Ishikawa (cell line): ENCODE data around the gene CARD14.

Experiments
- CEBPB ChIP-seq: IDR thresholded peaks from 2 replicates; pipeline ENCODE4 v1.6.1; 2012
- CREB1 ChIP-seq: IDR thresholded peaks from 2 replicates; pipeline ENCODE4 v1.6.1; 2012; ENCODE audit warnings: low read depth
- EGR1 ChIP-seq: IDR thresholded peaks from 2 replicates; pipeline ENCODE4 v1.6.1; 2012
- EP300 ChIP-seq: IDR thresholded peaks from 2 replicates; pipeline ENCODE4 v1.6.1; 2012; ENCODE audit warnings: borderline replicate concordance
- FOXM1 ChIP-seq: IDR thresholded peaks from 2 replicates; pipeline ENCODE4 v1.6.1; 2012; ENCODE audit warnings: low read depth, borderline replicate concordance
- NFIC ChIP-seq: IDR thresholded peaks from 2 replicates; pipeline ENCODE4 v1.6.1; 2012
- RAD21 ChIP-seq: IDR thresholded peaks from 2 replicates; pipeline ENCODE4 v1.6.1; 2012; ENCODE audit warnings: low read depth
- TAF1 ChIP-seq: IDR thresholded peaks from 2 replicates; pipeline ENCODE4 v1.6.1; 2012; ENCODE audit warnings: low read depth, mild to moderate bottlenecking
- TCF12 ChIP-seq: IDR thresholded peaks from 2 replicates; pipeline ENCODE4 v1.6.1; 2012; ENCODE audit warnings: low read depth
- TEAD4 ChIP-seq: IDR thresholded peaks from 2 replicates; pipeline ENCODE4 v1.6.1; 2012
- YY1 ChIP-seq: IDR thresholded peaks from 2 replicates; pipeline ENCODE4 v1.6.1; 2012; ENCODE audit warnings: low read depth
- ZBTB7A ChIP-seq: IDR thresholded peaks from 2 replicates; pipeline ENCODE4 v1.6.1; 2012; ENCODE audit warnings: low read depth
- TF ChIP-seq, protein P1 (sequence below): IDR thresholded peaks from 2 replicates; pipeline ENCODE4 v1.6.1; 2012
- TF ChIP-seq, protein P2 (sequence below): IDR thresholded peaks from 2 replicates; pipeline ENCODE4 v1.6.1; 2012
- TF ChIP-seq, protein P3 (sequence below): IDR thresholded peaks from 2 replicates; pipeline ENCODE4 v1.6.1; 2012; ENCODE audit warnings: low read depth, mild to moderate bottlenecking

The CARD14 gene

DNA sequence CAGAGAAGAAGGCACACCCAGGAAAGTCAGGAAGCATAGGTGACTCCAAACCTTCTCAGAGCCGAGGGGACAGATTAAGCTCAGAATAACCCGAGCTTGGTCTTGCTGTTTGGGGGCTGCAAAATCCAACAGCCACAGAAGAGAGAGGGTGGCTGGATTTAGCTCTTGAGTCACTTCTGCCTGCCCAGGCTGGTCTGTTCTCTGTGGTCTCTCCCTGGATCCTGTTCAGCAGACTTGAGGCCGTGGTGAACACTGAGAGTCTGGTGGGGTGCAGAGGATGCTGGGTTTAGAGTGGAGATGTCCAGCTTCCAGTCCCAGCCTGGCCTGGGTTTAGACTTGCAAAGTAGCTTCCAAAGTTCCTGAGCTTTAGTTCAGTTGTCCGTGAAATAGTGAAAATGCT lies 59.2 kb downstream of the CARD14 start:
- TF ChIP-seq TCF12: no peak
- TF ChIP-seq, protein P1, sequence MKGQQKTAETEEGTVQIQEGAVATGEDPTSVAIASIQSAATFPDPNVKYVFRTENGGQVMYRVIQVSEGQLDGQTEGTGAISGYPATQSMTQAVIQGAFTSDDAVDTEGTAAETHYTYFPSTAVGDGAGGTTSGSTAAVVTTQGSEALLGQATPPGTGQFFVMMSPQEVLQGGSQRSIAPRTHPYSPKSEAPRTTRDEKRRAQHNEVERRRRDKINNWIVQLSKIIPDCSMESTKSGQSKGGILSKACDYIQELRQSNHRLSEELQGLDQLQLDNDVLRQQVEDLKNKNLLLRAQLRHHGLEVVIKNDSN: no peak
- no peak for TF ChIP-seq YY1
- TF ChIP-seq CEBPB: no peak
- TF ChIP-seq TAF1: no peak
- TF ChIP-seq EGR1: no peak
- TF ChIP-seq NFIC: no peak
- no peak for TF ChIP-seq CREB1
- TF ChIP-seq FOXM1: no peak
- TF ChIP-seq RAD21: no peak
- TF ChIP-seq EP300: no peak
- no peak for TF ChIP-seq ZBTB7A
- TF ChIP-seq, protein P2, sequence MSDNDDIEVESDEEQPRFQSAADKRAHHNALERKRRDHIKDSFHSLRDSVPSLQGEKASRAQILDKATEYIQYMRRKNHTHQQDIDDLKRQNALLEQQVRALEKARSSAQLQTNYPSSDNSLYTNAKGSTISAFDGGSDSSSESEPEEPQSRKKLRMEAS: no peak
- TF ChIP-seq, protein P3, sequence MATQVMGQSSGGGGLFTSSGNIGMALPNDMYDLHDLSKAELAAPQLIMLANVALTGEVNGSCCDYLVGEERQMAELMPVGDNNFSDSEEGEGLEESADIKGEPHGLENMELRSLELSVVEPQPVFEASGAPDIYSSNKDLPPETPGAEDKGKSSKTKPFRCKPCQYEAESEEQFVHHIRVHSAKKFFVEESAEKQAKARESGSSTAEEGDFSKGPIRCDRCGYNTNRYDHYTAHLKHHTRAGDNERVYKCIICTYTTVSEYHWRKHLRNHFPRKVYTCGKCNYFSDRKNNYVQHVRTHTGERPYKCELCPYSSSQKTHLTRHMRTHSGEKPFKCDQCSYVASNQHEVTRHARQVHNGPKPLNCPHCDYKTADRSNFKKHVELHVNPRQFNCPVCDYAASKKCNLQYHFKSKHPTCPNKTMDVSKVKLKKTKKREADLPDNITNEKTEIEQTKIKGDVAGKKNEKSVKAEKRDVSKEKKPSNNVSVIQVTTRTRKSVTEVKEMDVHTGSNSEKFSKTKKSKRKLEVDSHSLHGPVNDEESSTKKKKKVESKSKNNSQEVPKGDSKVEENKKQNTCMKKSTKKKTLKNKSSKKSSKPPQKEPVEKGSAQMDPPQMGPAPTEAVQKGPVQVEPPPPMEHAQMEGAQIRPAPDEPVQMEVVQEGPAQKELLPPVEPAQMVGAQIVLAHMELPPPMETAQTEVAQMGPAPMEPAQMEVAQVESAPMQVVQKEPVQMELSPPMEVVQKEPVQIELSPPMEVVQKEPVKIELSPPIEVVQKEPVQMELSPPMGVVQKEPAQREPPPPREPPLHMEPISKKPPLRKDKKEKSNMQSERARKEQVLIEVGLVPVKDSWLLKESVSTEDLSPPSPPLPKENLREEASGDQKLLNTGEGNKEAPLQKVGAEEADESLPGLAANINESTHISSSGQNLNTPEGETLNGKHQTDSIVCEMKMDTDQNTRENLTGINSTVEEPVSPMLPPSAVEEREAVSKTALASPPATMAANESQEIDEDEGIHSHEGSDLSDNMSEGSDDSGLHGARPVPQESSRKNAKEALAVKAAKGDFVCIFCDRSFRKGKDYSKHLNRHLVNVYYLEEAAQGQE: no peak
- no peak for TF ChIP-seq TEAD4

DNA sequence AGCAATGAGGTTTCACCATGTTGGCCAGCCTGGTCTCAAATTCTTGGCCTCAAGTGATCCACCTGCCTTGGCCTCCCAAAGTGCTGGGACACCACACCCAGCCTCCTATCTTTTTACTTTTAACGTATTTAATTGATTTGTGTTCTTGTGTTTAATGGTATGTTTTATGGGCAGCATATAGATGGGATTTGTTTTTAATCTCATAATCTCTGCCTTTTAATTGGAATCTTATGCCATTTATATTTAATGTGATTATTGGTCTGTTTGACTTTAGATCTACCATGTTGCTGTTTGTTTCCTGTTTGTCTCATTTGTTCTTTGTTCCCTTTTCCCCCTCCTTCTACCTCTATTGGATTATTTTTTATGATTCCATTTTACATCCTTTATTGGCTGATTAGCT lies 62.6 kb downstream of the CARD14 start:
- TF ChIP-seq, protein P1: no peak
- no peak for TF ChIP-seq CEBPB
- no peak for TF ChIP-seq FOXM1
- TF ChIP-seq ZBTB7A: no peak
- TF ChIP-seq TEAD4: no peak
- TF ChIP-seq RAD21: no peak
- no peak for TF ChIP-seq YY1
- no peak for TF ChIP-seq NFIC
- TF ChIP-seq EP300: no peak
- TF ChIP-seq TAF1: no peak
- no peak for TF ChIP-seq TCF12
- TF ChIP-seq EGR1: no peak
- no peak for TF ChIP-seq CREB1
- TF ChIP-seq, protein P2: no peak

DNA sequence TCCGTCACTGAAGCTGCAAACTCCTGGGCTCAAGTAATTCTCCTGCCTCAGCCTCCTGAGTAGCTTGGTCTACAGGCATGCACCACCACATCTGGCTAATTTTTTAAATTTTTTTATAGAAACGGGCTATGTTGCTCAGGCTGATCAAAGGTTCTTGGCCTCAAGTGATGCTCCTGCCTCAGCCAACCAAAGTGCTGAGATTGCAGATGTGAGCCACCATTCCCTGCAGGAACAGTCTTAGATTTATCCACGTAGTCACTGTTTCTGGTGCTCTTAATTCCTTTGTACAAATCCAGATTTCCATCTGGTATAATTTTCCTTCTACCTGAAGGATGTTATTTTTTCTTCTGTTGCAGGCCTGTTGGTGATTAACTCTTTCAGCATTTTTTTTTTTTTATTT lies 63.4 kb downstream of the CARD14 start:
- TF ChIP-seq TEAD4 (no peak), EP300 (no peak), TCF12 (no peak), CEBPB (no peak), NFIC (no peak), FOXM1 (no peak), YY1 (no peak), EGR1 (no peak), TAF1 (no peak), ZBTB7A (no peak), RAD21 (no peak), CREB1 (no peak)
- TF ChIP-seq, protein P1: no peak
- TF ChIP-seq, protein P2: no peak
- TF ChIP-seq, protein P3: no peak

DNA sequence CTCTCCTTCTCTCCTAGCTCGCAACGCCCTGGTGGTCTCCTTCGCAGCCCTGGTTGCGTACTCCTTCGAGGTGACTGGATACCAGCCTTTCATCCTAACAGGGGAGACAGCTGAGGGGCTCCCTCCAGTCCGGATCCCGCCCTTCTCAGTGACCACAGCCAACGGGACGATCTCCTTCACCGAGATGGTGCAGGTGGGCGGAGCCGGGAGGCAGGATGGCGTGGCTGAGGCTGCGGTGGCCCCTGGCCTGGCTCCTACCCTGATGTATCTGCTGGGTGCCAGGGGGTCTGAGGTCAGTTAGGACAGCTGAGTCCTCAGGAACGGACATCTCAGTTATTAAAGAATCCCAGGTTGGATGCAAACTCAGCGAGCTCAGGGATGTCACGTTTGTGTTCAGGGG lies 67.1 kb downstream of the CARD14 start:
- TF ChIP-seq NFIC: no peak
- TF ChIP-seq ZBTB7A: no peak
- no peak for TF ChIP-seq YY1
- no peak for TF ChIP-seq TCF12
- no peak for TF ChIP-seq EP300
- TF ChIP-seq, protein P1: no peak
- TF ChIP-seq EGR1: no peak
- no peak for TF ChIP-seq CEBPB
- TF ChIP-seq RAD21: no peak
- no peak for TF ChIP-seq CREB1
- TF ChIP-seq, protein P3: no peak
- no peak for TF ChIP-seq TAF1
- TF ChIP-seq, protein P2: no peak
